Ramos (cell line): ENCODE results near the gene PABPN1.

Source experiments
- in situ Hi-C: fragments of 300-500 bp; cut with MboI; formaldehyde crosslinking; loops from one replicate; pipeline ENCODE4 v1.14.3; 2022; ENCODE audit warnings: low sequenced_read_pairs; ENCODE audit not compliant: unreplicated experiment

The PABPN1 gene

DNA sequence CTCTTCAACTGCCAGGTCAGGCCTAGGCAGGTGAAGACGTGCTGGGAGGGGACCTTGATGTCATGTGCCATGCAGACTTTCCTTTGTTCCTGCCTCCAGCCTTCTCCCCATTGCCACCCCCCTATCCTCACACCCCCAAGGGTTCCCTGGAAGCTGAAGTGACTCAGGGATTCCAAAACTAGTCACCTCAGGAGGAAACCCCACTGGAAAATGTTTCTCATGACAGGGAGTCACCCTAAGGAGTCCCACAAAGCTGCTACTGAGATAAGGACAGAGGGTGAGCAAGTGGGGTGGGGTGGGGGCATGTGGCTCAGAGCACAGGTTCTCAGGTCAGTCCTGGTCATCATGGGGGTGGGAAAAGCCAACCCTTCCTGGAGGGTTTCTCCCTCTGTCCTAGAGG lies 49.0 kb downstream of the PABPN1 start:
- in situ Hi-C loops = loop anchor here (10.0 kb wide), 1 partner anchor 105 kb away; no protein-coding TSS in a partner anchor

DNA sequence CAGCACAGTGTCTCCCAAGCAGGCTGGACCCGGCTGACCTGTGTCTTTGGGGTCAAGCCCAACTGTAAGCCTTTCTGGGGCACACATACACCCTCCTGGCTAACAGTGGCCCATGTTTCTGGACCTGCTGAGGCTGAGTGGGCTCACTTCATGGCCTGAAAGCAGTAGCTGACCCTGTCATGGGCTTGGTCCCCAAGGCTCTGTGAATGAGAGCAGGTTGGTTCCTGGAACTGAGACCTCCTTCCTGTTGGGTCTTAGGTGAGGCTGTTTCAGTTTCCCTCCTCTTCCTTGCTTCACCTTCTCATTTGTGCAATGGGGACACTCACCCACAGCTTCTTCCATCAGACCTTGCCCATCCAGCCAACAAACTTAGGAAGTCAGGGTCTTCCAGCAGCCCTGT lies 50.6 kb downstream of the PABPN1 start:
- in situ Hi-C loops = loop anchor here (10.0 kb wide), 1 partner anchor 107 kb away; no protein-coding TSS in a partner anchor

DNA sequence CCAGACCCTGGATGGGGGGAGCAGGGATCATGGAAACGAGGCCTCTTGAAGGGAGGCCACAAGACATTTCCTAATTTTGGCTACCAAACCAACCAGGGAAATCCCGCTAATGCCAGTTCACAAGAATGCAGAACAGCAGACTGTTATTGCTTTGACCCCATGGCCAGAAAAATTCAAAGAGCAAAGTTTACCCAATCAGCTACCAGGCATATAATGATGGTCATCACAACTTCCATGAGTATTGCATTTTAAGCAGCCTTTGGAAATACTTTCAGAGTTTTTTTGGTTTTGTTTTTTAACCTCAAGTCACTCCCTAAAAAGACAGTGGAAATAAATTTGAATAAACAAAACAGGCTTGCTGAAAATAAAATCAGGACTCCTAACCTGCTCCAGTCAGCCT lies 51.3 kb downstream of the PABPN1 start, which contains the start of gene IL25:
IL25 (plus strand) TSS at position 301 of the 400 bp plus-strand sequence.
- in situ Hi-C loops = loop anchor here (10.0 kb wide), 1 partner anchor 108 kb away; no protein-coding TSS in a partner anchor

DNA sequence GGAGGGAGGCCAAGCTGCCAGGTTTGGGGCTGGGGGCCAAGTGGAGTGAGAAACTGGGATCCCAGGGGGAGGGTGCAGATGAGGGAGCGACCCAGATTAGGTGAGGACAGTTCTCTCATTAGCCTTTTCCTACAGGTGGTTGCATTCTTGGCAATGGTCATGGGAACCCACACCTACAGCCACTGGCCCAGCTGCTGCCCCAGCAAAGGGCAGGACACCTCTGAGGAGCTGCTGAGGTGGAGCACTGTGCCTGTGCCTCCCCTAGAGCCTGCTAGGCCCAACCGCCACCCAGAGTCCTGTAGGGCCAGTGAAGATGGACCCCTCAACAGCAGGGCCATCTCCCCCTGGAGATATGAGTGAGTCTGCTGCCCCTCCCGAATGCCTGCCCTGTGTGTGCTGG lies 51.8 kb downstream of the PABPN1 start:
- in situ Hi-C loops = loop anchor here (10.0 kb wide), 1 partner anchor 108 kb away; no protein-coding TSS in a partner anchor
